GM18526 (cell line): ENCODE data around the gene ZNF195.

Experiments
- POLR2A ChIP-seq: IDR thresholded peaks from 3 replicates; pipeline ENCODE4 v1.6.1; 2011; ENCODE audit not compliant: insufficient read length; ENCODE audit errors: extremely low read depth

ZNF195 gene

GRCh38 chr11:3353066-3353465 is 25.9 kb downstream of the ZNF195 start:
- no peak for TF ChIP-seq POLR2A

- no peak for TF ChIP-seq POLR2A
Observed at GRCh38 chr11:3347127-3347526, 31.8 kb downstream of the ZNF195 start.

GRCh38 chr11:3346587-3346986 is 32.4 kb downstream of the ZNF195 start:
- TF ChIP-seq POLR2A, result no peak

GRCh38 chr11:3345736-3346135 is 33.2 kb downstream of the ZNF195 start:
- TF ChIP-seq POLR2A, result no peak

- no peak for TF ChIP-seq POLR2A
Observed at GRCh38 chr11:3344327-3345174, 34.4 kb downstream of the ZNF195 start.

- no peak for TF ChIP-seq POLR2A
Observed at GRCh38 chr11:3342709-3343108, 36.2 kb downstream of the ZNF195 start.

- no peak for TF ChIP-seq POLR2A
Observed at GRCh38 chr11:3341298-3341697, 37.6 kb downstream of the ZNF195 start.

- no peak for TF ChIP-seq POLR2A
Observed at GRCh38 chr11:3340025-3340424, 38.9 kb downstream of the ZNF195 start.

- no peak for TF ChIP-seq POLR2A
Observed at GRCh38 chr11:3339340-3339624, 39.7 kb downstream of the ZNF195 start.

- no peak for TF ChIP-seq POLR2A
Observed at GRCh38 chr11:3338569-3339339, 40.2 kb downstream of the ZNF195 start.
